ENCODE data around the gene TFAP2A.

GRCh38 chr6:10402648-10403311 is 12.1 kb downstream of the TFAP2A start:
- TF ChIP-seq POLR2A (IDR thresholded peaks at IDR 0.05): no peak
- TF ChIP-seq, protein P1, sequence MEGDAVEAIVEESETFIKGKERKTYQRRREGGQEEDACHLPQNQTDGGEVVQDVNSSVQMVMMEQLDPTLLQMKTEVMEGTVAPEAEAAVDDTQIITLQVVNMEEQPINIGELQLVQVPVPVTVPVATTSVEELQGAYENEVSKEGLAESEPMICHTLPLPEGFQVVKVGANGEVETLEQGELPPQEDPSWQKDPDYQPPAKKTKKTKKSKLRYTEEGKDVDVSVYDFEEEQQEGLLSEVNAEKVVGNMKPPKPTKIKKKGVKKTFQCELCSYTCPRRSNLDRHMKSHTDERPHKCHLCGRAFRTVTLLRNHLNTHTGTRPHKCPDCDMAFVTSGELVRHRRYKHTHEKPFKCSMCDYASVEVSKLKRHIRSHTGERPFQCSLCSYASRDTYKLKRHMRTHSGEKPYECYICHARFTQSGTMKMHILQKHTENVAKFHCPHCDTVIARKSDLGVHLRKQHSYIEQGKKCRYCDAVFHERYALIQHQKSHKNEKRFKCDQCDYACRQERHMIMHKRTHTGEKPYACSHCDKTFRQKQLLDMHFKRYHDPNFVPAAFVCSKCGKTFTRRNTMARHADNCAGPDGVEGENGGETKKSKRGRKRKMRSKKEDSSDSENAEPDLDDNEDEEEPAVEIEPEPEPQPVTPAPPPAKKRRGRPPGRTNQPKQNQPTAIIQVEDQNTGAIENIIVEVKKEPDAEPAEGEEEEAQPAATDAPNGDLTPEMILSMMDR (IDR thresholded peaks at IDR 0.05): no peak

Data from right lobe of liver (tissue), 4 donors.